Fibroblast of skin of scalp (primary cell): ENCODE measurements around the gene PRXL2C.

ENCODE experiments used
- DNase-seq: peaks from one replicate; pipeline ENCODE4 v3.0.0-alpha.2; 2013

The PRXL2C gene

DNA sequence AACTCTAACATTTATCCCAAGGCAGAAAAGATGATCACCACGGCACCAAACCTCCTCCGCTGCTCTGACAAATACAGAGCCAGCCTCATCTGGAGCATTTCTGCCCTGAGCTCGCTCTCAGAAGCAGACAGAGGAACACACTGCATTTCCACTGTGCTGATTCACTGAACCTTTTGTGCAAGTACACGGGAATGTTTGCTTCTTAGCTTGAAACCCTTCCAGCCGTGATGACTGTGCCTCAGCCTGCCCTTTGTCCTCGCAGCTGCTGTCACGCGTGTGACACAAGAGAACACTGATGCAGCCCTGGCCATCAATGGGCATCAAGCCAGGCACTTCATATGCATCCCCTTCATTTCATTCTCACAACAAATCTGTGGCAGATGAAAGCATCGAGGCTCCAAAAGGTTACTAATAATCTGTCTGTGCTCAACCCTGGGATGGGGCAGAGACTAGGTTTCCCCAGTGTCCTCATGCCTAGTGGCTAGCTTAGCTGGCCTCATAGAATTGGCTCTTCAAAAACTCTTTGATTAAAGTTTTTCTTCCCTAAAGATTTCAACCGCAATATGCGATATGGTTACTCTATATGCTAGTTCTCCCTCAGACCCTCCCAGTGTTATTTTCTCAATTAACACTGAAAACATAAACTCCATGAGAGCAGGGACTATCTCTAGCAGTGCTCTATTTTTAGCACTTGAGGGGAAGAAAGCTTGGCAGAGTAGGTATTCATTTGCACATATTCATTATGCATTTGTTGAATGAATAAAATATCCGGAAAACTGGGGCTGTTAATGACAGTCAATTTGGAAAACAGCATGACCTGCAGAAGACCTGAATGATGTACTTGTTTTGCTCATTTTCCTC, 42.8 kb downstream of the PRXL2C start:
- peak; percentile 76 for DNase-seq

DNA sequence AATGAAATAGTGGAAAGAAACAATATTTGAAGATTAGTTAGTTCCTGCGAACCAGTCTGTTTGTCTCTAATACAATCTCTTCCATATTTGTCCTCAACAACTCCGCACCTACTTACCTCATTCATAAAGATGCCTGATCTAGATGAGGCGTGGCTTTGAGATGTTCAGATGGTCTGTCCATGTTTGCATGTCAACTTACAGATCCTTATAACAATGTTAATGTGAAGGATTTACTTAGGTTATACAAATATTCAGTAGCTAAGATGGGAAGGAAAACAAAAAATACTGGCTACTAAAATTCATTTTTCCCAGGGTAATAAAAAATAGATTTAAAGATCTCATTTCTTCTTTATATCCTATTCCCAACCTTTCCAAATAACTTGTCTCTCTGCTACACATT, 43.8 kb downstream of the PRXL2C start:
- no peak for DNase-seq

DNA sequence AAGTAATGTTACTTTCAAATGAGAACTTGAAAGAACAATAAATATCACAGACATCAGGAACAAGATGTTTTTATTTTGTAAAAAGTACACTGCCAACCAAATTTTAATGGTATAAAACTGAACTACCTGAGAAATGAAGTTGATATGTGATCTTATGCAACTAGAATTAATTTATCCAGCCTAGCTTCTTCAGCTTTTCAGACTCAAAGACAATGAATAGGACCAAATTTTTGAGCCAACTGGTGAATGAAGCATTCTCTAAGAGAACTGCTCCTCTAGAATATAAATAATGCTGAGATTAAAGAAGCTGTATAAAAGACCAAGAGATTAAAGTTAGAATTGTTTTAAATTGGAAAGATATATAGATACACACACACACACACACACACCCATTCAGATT, 45.4 kb downstream of the PRXL2C start:
- DNase-seq = no peak

DNA sequence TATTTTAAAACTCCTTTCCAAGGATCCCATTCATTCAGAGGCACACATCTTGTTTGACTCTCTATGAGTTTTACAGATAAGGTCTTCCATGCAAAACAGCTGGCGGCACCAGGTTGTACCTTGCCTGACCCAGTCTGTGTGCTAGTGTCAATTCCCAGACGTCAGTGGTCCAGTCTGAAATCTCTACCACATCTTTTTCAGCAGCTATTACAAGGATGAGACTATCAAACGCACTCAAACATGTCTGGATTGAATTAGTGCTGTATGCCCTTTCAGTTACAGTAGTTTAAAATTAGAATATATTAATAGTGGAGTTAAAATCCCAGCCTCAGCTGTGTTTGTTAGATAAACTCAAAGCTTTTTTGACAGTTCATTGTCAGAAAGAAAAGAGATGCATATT, 47.1 kb downstream of the PRXL2C start:
- no peak for DNase-seq

DNA sequence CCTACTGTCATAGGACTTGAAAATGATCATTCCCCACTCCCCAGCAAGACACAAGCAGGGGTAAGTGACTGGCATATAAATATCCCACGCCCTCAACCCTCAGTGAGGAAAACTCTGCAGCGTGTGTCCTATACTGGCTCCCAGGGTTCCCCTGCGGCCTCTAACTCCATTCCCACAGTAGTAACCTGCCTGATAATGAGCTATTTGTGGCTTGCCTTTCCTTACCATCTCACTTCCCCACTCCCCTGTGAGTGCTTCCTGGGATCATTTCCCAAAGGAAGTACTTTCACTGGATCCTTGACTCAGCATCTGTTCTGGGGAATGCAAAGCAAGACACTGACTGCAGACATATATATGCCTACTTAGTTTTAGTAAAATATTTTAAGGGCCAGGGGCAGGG, 49.8 kb downstream of the PRXL2C start:
- no peak for DNase-seq

DNA sequence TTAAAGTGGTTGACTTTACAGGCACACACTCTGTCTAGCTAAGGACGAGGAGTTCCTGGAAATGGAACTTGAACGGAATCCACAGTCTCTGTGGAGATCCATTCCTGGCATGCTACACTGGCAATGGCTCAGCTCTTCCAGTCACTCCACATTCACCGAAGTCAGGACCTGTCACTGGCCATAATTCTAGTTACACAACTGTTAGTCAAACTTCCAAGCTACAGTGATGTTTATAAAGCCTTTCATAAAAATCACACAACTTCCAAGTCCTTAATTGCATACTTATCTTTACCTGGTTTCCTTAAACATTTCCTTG, 51.2 kb downstream of the PRXL2C start:
- DNase-seq = no peak

DNA sequence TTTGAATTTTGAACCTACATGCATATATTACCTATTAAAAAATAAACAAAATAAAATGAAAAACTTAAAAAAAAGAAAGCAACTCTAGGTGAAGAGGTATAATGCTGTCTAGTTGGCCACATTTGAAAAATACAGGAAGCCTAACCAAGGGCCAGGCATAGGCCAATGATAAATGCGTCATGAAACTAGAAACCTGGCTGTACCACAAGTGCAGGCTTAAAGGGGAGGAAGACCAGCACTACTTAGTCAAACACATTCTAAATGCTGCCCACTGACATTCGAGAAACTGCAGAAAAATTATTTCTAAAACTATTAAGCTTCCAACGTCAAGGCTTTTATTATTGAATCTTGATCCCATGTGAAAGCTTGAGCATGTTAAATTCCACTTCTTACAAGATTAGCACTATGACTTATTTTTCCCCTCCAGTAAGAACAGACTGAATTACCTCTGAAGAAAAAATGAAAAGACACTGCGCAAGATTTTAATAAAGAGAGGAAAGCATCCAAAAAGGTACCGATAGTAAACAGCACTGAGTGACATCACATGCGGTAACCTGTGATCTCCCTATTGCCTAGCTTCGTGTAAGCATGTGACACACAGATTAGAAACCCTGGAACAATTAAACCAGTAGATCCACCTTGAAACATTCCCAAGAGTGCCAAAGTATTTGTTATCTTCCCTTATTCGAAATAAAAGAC, 51.7 kb downstream of the PRXL2C start:
- DNase-seq = no peak

DNA sequence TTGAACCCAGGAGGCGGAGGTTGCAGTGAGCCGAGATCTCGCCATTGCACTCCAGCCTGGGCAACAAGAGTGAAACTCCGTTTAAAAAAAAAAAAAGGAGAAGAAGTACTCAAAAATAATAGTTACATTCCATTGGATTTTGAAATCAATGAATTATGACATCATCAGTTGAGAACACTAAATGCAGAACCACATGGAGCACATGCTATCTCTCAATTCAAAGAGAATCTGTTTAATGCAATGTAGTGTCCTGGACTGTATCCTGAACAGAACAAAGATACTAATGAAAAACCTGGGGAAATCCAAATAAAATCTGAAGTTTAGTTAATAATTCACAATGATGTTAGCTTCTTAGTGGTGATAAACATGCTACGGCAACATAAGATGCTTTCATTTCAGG, 55.8 kb downstream of the PRXL2C start:
- DNase-seq = no peak

DNA sequence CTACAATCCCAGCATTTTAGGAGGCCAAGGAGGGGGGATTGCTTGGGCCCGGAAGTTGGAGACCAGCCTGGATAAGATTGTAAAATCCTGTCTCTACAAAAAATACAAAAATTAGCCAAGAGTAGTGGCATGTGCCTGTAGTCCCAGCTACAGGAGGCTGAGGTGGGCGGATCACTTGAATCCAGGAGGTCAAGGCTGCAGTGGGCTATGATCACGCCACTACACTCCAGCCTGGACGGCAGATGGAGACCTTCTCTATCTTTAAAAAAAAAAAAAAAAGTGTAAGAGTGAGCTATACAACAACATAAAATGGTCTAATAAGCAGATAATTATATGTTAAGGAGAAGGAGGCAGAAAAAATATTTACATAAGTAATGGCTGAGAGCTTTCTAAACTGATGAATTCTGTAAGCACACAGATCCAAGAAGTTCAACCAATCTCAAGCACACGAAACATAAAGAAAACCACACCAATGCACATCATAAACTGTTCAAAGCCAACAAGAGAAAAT, 58.5 kb downstream of the PRXL2C start:
- DNase-seq = no peak
